Natural killer cell (primary cell): ENCODE results near the gene DAPK1. TPM values are rescaled to one million over a fixed set of nuclear protein-coding genes. Genes with fewer than 3 reads are reported as not detected.

Experiments used
- ATAC-seq, 3 donors: fragments of 150-1000 bp in 2 of 3; fragments of 200-7000 bp in 1 of 3; cut with Tn5 transposase; 1 replicate in 1 of 3; 2 replicates in 2 of 3; pipeline ENCODE4 v1.10.0; 2021; ENCODE audit warnings: mild to moderate bottlenecking in 2 of 3, moderate library complexity in 2 of 3
- DNase-seq, 2 donors: peaks; one replicate each; pipeline versions ENCODE4 v3.0.0 to v3.0.0-alpha.2; 2013 to 2021; ENCODE audit warnings: mixed read lengths in 1 of 2
- H3K27ac ChIP-seq: one replicate; pipeline ENCODE4 v1.5.1; 2013; ENCODE audit warnings: mild to moderate bottlenecking, low read length
- H3K27me3 ChIP-seq: one replicate; pipeline ENCODE4 v1.6.1; 2013; ENCODE audit warnings: low read length; ENCODE audit not compliant: control insufficient read depth, insufficient read depth
- H3K36me3 ChIP-seq: one replicate; pipeline ENCODE4 v1.6.1; 2013; ENCODE audit warnings: low read length; ENCODE audit not compliant: control insufficient read depth, insufficient read depth
- H3K4me1 ChIP-seq: one replicate; pipeline ENCODE4 v1.6.1; 2013; ENCODE audit warnings: low read length; ENCODE audit not compliant: control insufficient read depth, insufficient read depth
- H3K4me3 ChIP-seq: one replicate; pipeline ENCODE4 v1.5.1; 2013; ENCODE audit warnings: low read length
- H3K9me3 ChIP-seq: one replicate; pipeline ENCODE4 v1.6.1; 2013; ENCODE audit warnings: low read length; ENCODE audit not compliant: control insufficient read depth, insufficient read depth
- H3K27ac Mint-ChIP-seq, 2 donors: one replicate each; pipeline ENCODE4 v1.8.0; 2022; ENCODE audit warnings: mild to moderate bottlenecking in 2 of 2, mixed read lengths in 2 of 2, moderate library complexity in 1 of 2
- H3K27me3 Mint-ChIP-seq, 2 donors: one replicate each; pipeline ENCODE4 v1.8.0; 2022; ENCODE audit warnings: low read depth in 2 of 2, mixed read lengths in 2 of 2
- H3K36me3 Mint-ChIP-seq: one replicate; pipeline ENCODE4 v1.8.0; 2022; ENCODE audit warnings: mixed read lengths
- H3K4me1 Mint-ChIP-seq, 2 donors: one replicate each; pipeline ENCODE4 v1.8.0; 2022; ENCODE audit warnings: mixed read lengths in 2 of 2
- H3K4me3 Mint-ChIP-seq: one replicate; pipeline ENCODE4 v1.8.0; 2022; ENCODE audit warnings: mild to moderate bottlenecking, moderate library complexity, mixed read lengths
- H3K9me3 Mint-ChIP-seq, 2 donors: one replicate each; pipeline ENCODE4 v1.8.0; 2022; ENCODE audit warnings: mixed read lengths in 2 of 2
- WGBS: methylation state at CpG from one replicate; pipeline ENCODE4 v1.1.7; 2013; ENCODE audit warnings: missing lambda C conversion rate; ENCODE audit not compliant: insufficient coverage; 5-methylcytosine and 5-hydroxymethylcytosine counted together
- intact Hi-C: fragments of 100-400 bp; cut with micrococcal nuclease; formaldehyde crosslinking; loops from one replicate; pipeline ENCODE4 v1.14.2; 2022
- total RNA-seq, 4 donors: library from RNA; stranded (reverse); fragments of 120-200 nt in 1 of 4; gene quantifications; one replicate each; pipeline versions ENCODE4 v1.2.3 to v1.2.4, GENCODE V29; 2013 to 2022
- TF ChIP-seq, protein P1 (sequence below): fragments of 200-600 bp; IDR thresholded peaks from one replicate; pipeline ENCODE4 v1.8.0; 2022; ENCODE audit warnings: antibody characterized with exemption

DAPK1 gene
- total RNA-seq, 3 donors from 2014 or later (not counting 1 experiment from before 2014, with no cell fraction given): 12.2 to 26.5 (median 22.7) TPM

DNA sequence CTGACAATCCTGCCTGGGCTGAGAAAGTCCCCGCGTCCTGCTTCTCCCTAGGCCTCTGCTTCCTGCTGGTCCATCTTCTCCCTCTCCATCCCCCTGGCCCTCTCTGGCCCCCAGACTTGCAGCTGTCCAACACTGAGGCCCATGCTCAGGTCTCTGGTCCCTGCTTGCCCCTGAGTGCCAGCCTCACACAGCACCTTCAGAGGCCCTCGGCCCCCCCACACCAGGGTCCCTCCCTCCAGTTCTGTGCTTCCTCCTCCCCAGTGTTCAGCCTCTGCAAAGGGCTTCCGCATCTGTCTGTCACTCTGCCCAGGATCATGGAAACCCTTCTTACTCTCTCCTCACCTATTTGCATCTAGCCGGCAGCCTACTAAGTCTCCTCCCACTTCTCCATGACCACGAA lies 165.9 kb downstream of the DAPK1 start:
- Histone ChIP-seq H3K27me3 (no peaks in the 10 kb centered on the region), H3K27ac (no peak overlapping the region), H3K4me1 (no peaks in the 10 kb centered on the region), H3K9me3 (peaks cover 4% of the 10 kb centered on the region), H3K4me3 (no peak overlapping the region), H3K36me3 (no peaks in the 10 kb centered on the region)
- H3K27me3 Mint-ChIP-seq: peaks cover 0 to 9% of the 10 kb centered on the region in 2 donors
- ATAC-seq (no peak), DNase-seq (no peak)
- TF ChIP-seq, protein P1, sequence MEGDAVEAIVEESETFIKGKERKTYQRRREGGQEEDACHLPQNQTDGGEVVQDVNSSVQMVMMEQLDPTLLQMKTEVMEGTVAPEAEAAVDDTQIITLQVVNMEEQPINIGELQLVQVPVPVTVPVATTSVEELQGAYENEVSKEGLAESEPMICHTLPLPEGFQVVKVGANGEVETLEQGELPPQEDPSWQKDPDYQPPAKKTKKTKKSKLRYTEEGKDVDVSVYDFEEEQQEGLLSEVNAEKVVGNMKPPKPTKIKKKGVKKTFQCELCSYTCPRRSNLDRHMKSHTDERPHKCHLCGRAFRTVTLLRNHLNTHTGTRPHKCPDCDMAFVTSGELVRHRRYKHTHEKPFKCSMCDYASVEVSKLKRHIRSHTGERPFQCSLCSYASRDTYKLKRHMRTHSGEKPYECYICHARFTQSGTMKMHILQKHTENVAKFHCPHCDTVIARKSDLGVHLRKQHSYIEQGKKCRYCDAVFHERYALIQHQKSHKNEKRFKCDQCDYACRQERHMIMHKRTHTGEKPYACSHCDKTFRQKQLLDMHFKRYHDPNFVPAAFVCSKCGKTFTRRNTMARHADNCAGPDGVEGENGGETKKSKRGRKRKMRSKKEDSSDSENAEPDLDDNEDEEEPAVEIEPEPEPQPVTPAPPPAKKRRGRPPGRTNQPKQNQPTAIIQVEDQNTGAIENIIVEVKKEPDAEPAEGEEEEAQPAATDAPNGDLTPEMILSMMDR: no peak
- no peaks in the 10 kb centered on the region for H3K4me1 Mint-ChIP-seq
- H3K27ac Mint-ChIP-seq: peak overlapping the region in 1 of 2 donors; percentile 11
- no peaks in the 10 kb centered on the region for H3K36me3 Mint-ChIP-seq
- intact Hi-C loops: loop anchor here (2.0 kb wide), 1 partner anchor 327 kb away; no protein-coding TSS in a partner anchor
- H3K9me3 Mint-ChIP-seq: no peaks in the 10 kb centered on the region
- H3K4me3 Mint-ChIP-seq: no peak overlapping the region
- 90% methylated on average over 6 of the region's 6 CpGs for WGBS

DNA sequence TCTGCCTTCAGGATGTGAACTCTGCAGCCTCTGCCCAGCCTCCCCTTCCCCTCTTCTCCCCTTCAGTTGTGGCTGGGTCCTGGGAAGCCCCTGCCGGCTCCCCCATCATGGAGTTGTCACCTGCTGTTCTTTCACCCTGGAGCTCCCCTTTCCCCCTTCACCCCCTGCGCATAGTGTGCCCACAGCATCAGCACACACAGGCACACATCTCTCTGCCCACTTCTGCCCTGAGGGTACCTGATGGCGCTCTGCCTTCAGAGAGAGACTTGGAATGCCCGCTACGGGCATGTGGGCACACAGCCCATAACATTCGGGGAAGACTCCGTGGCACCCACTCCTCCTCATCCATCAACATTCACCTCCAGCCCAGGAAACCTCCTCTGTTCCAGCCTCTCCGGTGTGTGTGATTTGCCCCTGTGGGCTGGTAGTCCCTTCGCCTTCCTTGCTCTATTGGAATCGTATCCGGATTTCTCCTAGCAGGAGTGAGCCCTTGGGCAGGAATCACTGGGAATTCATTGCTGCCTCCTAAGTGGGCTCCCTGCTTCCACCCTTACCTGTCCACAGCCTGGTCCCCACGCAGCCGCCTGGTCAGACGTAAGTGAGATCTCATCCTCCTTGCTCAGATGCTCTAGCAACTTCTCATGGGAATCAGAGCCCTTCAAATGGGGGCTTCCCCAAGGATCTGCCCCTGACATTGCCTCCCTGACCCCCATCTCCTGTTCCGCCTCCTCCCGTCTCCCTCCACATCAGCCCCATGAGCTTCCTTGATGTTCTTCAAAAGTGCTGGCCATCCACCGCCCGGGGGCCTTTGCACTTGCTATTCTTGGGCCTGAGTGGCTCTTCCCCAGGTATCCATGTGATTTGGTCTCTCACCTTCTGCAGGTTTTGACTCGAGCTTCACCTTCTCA lies 166.7 kb downstream of the DAPK1 start:
- H3K36me3 Mint-ChIP-seq: no peaks in the 10 kb centered on the region
- intact Hi-C loops: no loop called here
- no peaks in the 10 kb centered on the region for H3K9me3 Mint-ChIP-seq
- 92% methylated on average over 19 of the region's 19 CpGs for WGBS
- ATAC-seq: no peak
- Histone ChIP-seq H3K27me3 (no peaks in the 10 kb centered on the region), H3K4me3 (no peak overlapping the region), H3K27ac (no peak overlapping the region), H3K9me3 (peaks cover 4% of the 10 kb centered on the region), H3K4me1 (no peaks in the 10 kb centered on the region), H3K36me3 (no peaks in the 10 kb centered on the region)
- H3K4me3 Mint-ChIP-seq: no peak overlapping the region
- TF ChIP-seq, protein P1: no peak
- H3K27ac Mint-ChIP-seq: peak overlapping the region in 1 of 2 donors; percentile 11
- DNase-seq: no peak
- no peaks in the 10 kb centered on the region for H3K4me1 Mint-ChIP-seq
- H3K27me3 Mint-ChIP-seq: peaks cover 0 to 9% of the 10 kb centered on the region in 2 donors

DNA sequence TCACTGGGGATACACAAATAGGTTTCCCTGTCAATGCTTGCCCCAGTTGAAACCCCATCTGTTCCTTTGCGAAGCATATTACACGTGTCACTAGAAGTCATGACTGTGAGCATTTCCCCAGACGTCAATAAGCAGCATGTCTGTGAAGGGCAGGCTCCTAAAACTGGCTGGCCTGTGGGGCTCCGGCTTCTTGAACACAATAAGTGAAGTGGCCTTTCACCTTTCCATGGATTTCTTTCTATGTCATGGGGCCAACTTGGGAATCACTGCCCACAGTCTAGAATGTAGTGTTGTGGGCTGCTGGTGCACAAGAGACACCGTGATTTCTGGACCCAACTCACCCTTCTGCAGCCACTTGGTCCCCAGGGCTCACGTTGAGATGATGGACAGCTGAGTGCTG lies 167.8 kb downstream of the DAPK1 start:
- Mint-ChIP-seq H3K9me3 (no peaks in the 10 kb centered on the region), H3K27me3 (peaks cover 0 to 9% of the 10 kb centered on the region in 2 donors), H3K27ac (no peak overlapping the region), H3K4me1 (no peaks in the 10 kb centered on the region), H3K4me3 (no peak overlapping the region), H3K36me3 (no peaks in the 10 kb centered on the region)
- 91% methylated on average over 6 of the region's 6 CpGs for WGBS
- H3K36me3 ChIP-seq: no peaks in the 10 kb centered on the region
- no peaks in the 10 kb centered on the region for H3K4me1 ChIP-seq
- ATAC-seq (no peak), DNase-seq (no peak)
- intact Hi-C loops: no loop called here
- H3K27ac ChIP-seq: no peak overlapping the region
- no peaks in the 10 kb centered on the region for H3K27me3 ChIP-seq
- TF ChIP-seq, protein P1: no peak
- no peak overlapping the region for H3K4me3 ChIP-seq
- peaks cover 4% of the 10 kb centered on the region for H3K9me3 ChIP-seq
